K562 (cell line): ENCODE results near the gene ROBO1. TPM values are rescaled to one million over a fixed set of nuclear protein-coding genes. Genes with fewer than 3 reads are reported as not detected.
"Not testable (repeated sequence)": the region's sequence is repeated elsewhere in the genome, so short reads cannot be mapped to it uniquely, and the experiment has no call there.

Source experiments
- ATAC-seq: fragments of 200-7000 bp; cut with Tn5 transposase; 3 replicates; pipeline ENCODE4 v1.9.1; 2020; ENCODE audit warnings: moderate library complexity
- BruUV-seq: library from RNA; stranded (reverse); fragments of 400-500 nt; replicated peaks from 2 replicates; lab custom pipeline; 2021; lab: Mats Ljungman, UMichigan
- CTCF ChIA-PET: fragments of 300-600 bp; formaldehyde crosslinking; extraction: SDS; loops from one replicate; lab custom pipeline; 2021; ENCODE audit warnings: low intra/inter-chr PET ratio; lab: Yijun Ruan, JAX
- POLR2A ChIA-PET: fragments of 300-600, 350-650 bp; sonication (Branson Sonifier 250); formaldehyde crosslinking; extraction: SDS; loops from one replicate; lab custom pipeline; 2021; ENCODE audit warnings: antibody characterized with exemption, inconsistent platforms; lab: Yijun Ruan, JAX
- DNase-seq, 4 experiments: peaks; one replicate each; pipeline versions ENCODE4 v3.0.0 to v3.0.0-alpha.2; 2011 to 2018; ENCODE audit warnings: low spot score in 3 of 4, mixed read lengths in 3 of 4; ENCODE audit errors: extremely low read depth in 1 of 4
- FAIRE-seq: peaks from 2 replicates; lab custom pipeline; 2011; peaks lifted over from hg19 to GRCh38; lab: Jason Lieb, UNC
- H2AFZ ChIP-seq: 2 replicates; pipeline ENCODE4 v1.6.0; 2011; ENCODE audit warnings: low read depth, low read length, control low read depth, inconsistent platforms
- H3K27ac ChIP-seq: fragments of 200-600 bp; 3 replicates; pipeline ENCODE4 v1.8.0; 2011; ENCODE audit warnings: low read depth, mild to moderate bottlenecking, control low read depth, inconsistent platforms, low read length, moderate library complexity, mixed read lengths; ENCODE audit errors: extremely low read depth
- H3K27me3 ChIP-seq, 2 experiments: fragments of 300-600 bp in 1 of 2; 2 replicates in 1 of 2; 3 replicates in 1 of 2; pipeline versions ENCODE4 v1.6.0 to v1.8.0; 2011; ENCODE audit warnings: inconsistent platforms in 2 of 2, low read length in 2 of 2, mild to moderate bottlenecking in 1 of 2, mixed read lengths in 1 of 2, moderate library complexity in 1 of 2; ENCODE audit not compliant: control insufficient read depth in 2 of 2, insufficient read depth in 2 of 2
- H3K36me3 ChIP-seq: fragments of 300-600 bp; 3 replicates; pipeline ENCODE4 v1.8.0; 2011; ENCODE audit warnings: mild to moderate bottlenecking, low read length, inconsistent platforms; ENCODE audit not compliant: control insufficient read depth, insufficient read depth
- H3K4me1 ChIP-seq, 2 experiments: fragments of 200-600 bp in 1 of 2; replicated peaks in 1 of 2; 2 replicates in 1 of 2; 3 replicates in 1 of 2; pipeline versions ENCODE4 v1.5.1 to v1.8.0; 2011; ENCODE audit warnings: inconsistent platforms in 2 of 2, low read length in 2 of 2, mild to moderate bottlenecking in 1 of 2, mixed read lengths in 1 of 2, moderate library complexity in 1 of 2; ENCODE audit not compliant: control insufficient read depth in 2 of 2, insufficient read depth in 2 of 2
- H3K4me2 ChIP-seq: 2 replicates; pipeline ENCODE4 v1.6.1; 2011; ENCODE audit warnings: low read length, control low read depth, inconsistent platforms, mixed read lengths; ENCODE audit not compliant: insufficient read depth
- H3K4me3 ChIP-seq: fragments of 200-600 bp; sonication (generic), shearing (Covaris generic); 2 replicates; pipeline ENCODE4 v1.5.1; 2016; ENCODE audit warnings: control low read depth, inconsistent platforms
- H3K79me2 ChIP-seq: fragments of 200-600 bp; 3 replicates; pipeline ENCODE4 v1.8.0; 2011; ENCODE audit warnings: low read length, inconsistent platforms; ENCODE audit not compliant: control insufficient read depth, insufficient read depth
- H3K9ac ChIP-seq, 2 experiments: 2 replicates each; pipeline versions ENCODE4 v1.6.0 to v1.6.1; 2011; ENCODE audit warnings: low read depth in 2 of 2, low read length in 2 of 2, control low read depth in 1 of 2, inconsistent platforms in 1 of 2, mild to moderate bottlenecking in 1 of 2, mixed read lengths in 1 of 2; ENCODE audit not compliant: insufficient read depth in 1 of 2
- H3K9me1 ChIP-seq: one replicate; pipeline ENCODE4 v1.6.0; 2011; ENCODE audit warnings: inconsistent platforms, mild to moderate bottlenecking, low read length, moderate library complexity; ENCODE audit not compliant: control insufficient read depth, insufficient read depth
- H3K9me3 ChIP-seq: replicated peaks from 2 replicates; pipeline ENCODE4 v1.5.1; 2011; ENCODE audit warnings: low read depth, low read length, inconsistent platforms; ENCODE audit not compliant: control insufficient read depth, insufficient read depth
- H4K20me1 ChIP-seq: replicated peaks from 2 replicates; pipeline ENCODE4 v1.6.1; 2011; ENCODE audit warnings: low read length, inconsistent platforms, mixed read lengths; ENCODE audit not compliant: control insufficient read depth, insufficient read depth
- CBX8 ChIP-seq: fragments of 200-600 bp; sonication (generic); IDR thresholded peaks from 2 replicates; pipeline ENCODE4 v1.6.1; 2012; ENCODE audit warnings: borderline replicate concordance, mixed run types, low read depth, mild to moderate bottlenecking, moderate library complexity, mixed read lengths, low read length, control low read depth, inconsistent platforms; ENCODE audit not compliant: poor library complexity, severe bottlenecking; ENCODE audit errors: extremely low read depth
- ELF4 ChIP-seq: fragments of 450-650 bp; formaldehyde crosslinking; IDR thresholded peaks from 2 replicates; pipeline ENCODE4 v1.4.0; 2022; ENCODE audit warnings: missing genetic modification characterization
- FOXA3 ChIP-seq, 2 experiments: fragments of 450-650 bp in 1 of 2; sonication (generic) in 1 of 2; formaldehyde crosslinking; IDR thresholded peaks in 1 of 2; conservative IDR thresholded peaks in 1 of 2; 2 replicates each; pipeline versions ENCODE4 v1.4.0 to v1.8.0; 2020 to 2022; ENCODE audit warnings: mild to moderate bottlenecking in 2 of 2, missing genetic modification reagents in 1 of 2
- IFI16 ChIP-seq: fragments of 250-450 bp; sonication (Bioruptor Pico); IDR thresholded peaks from 2 replicates; pipeline ENCODE4 v2.1.2; 2022; ENCODE audit warnings: mild to moderate bottlenecking, inconsistent platforms
- LARP7 ChIP-seq: fragments of 450-650 bp; IDR thresholded peaks from 2 replicates; pipeline ENCODE4 v1.6.1; 2016
- MED1 ChIP-seq: sonication (generic); formaldehyde crosslinking; IDR thresholded peaks from 2 replicates; pipeline ENCODE4 v1.8.1; 2023; ENCODE audit warnings: missing genetic modification reagents, borderline replicate concordance
- NFXL1 ChIP-seq: fragments of 450-650 bp; formaldehyde crosslinking; IDR thresholded peaks from 2 replicates; pipeline ENCODE4 v1.4.0; 2021; ENCODE audit warnings: mild to moderate bottlenecking
- PCBP1 ChIP-seq: fragments of 200-400 bp; formaldehyde crosslinking; IDR thresholded peaks from 2 replicates; pipeline ENCODE4 v1.6.1; 2018; ENCODE audit warnings: mild to moderate bottlenecking, low read depth, low read length; ENCODE audit not compliant: poor library complexity, severe bottlenecking
- TAF15 ChIP-seq: fragments of 200-400 bp; formaldehyde crosslinking; IDR thresholded peaks from 2 replicates; pipeline ENCODE4 v1.6.1; 2017; ENCODE audit warnings: mild to moderate bottlenecking, low read depth, low read length, moderate library complexity
- WGBS: fragments of 100-300 bp; shearing (Covaris generic); methylation state at CpG from one replicate; pipeline ENCODE4 v1.1.6; 2016; ENCODE audit warnings: low coverage, mixed read lengths; ENCODE audit not compliant: insufficient coverage; ENCODE audit errors: missing lambda C conversion rate; 5-methylcytosine and 5-hydroxymethylcytosine counted together
- in situ Hi-C: fragments of 300-500 bp; cut with MboI; formaldehyde crosslinking; loops from 4 replicates; pipeline ENCODE4 v1.15.0; 2018; ENCODE audit warnings: inconsistent platforms, mixed read lengths
- intact Hi-C: fragments of 100-400 bp; cut with micrococcal nuclease; formaldehyde crosslinking; loops from 2 replicates; pipeline ENCODE4 v1.14.2; 2022
- polyA plus RNA-seq, 8 experiments: library from polyadenylated mRNA; depleted of rRNA in 4 of 8; stranded (reverse) in 5 of 8; unstranded in 3 of 8; fragments of >200 nt; fragmentation: Nextera tagmentation in 2 of 8; fragmentation: Illumina TruSeq in 1 of 8; extraction: Ambion mirVana in 2 of 8; extraction: Trizol in 1 of 8; gene quantifications; 2 replicates each; pipeline versions ENCODE4 v1.2.1 to v1.2.3, GENCODE V29; 2011 to 2014; ENCODE audit warnings: inconsistent platforms in 1 of 8, missing spikeins in 1 of 8
- total RNA-seq, 7 experiments: library from RNA; depleted of rRNA in 6 of 7; stranded (reverse); fragments of >200 nt in 6 of 7; fragmentation: Illumina TruSeq in 2 of 7; extraction: Trizol in 2 of 7; gene quantifications; 2 replicates each; pipeline versions ENCODE4 v1.2.1 to v1.2.3, GENCODE V29; 2011 to 2021; ENCODE audit warnings: low replicate concordance in 1 of 7
- TF ChIP-seq, protein P1 (sequence below), 2 experiments: fragments of 450-650 bp in 1 of 2; IDR thresholded peaks; 2 replicates each; pipeline ENCODE4 v1.6.1; 2011 to 2017; ENCODE audit warnings: low read depth in 2 of 2, antibody characterized with exemption in 1 of 2, borderline replicate concordance in 1 of 2, low read length in 1 of 2, mild to moderate bottlenecking in 1 of 2, mixed read lengths in 1 of 2; ENCODE audit not compliant: control insufficient read depth in 1 of 2

The ROBO1 gene
- total and polyA plus RNA-seq, 9 of the 15 experiments (the other 6 are each of a cell fraction or from before 2014, with no cell fraction given), result 0.01 to 0.53 (median 0.17) TPM; not detected in 5

DNA sequence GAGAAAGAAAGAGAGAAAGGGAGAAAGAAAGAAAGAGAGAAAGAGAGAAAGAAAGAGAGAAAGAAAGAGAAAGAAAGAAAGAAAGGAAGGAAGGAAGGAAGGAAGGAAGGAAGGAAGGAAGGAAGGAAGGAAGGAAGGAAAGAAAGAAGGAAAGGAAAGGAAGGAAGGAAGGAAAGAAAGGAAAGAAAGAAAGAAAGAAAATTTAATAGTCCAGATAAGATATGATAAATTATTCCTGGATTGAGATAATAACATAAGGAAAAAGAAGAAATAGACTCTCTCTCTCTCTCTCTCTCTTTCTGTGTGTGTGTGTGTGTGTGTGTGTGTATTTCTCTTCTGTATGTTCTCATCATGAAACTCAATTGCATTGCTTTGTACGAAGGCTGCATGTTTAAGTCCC lies 883.2 kb downstream of the ROBO1 start:
- H3K27me3 ChIP-seq, H3K79me2 ChIP-seq, H3K4me2 ChIP-seq, POLR2A ChIA-PET, H3K27ac ChIP-seq, H3K4me1 ChIP-seq, ATAC-seq, H3K9me1 ChIP-seq, H3K36me3 ChIP-seq, CTCF ChIA-PET, H4K20me1 ChIP-seq, intact Hi-C loops, DNase-seq, in situ Hi-C loops, H3K9ac ChIP-seq, H3K9me3 ChIP-seq, H2AFZ ChIP-seq, H3K4me3 ChIP-seq, BruUV-seq, FAIRE-seq: not testable (repeated sequence)
- 0% methylated on average over 1 of the region's 1 CpG for WGBS

- intact Hi-C loops (no loop called here), in situ Hi-C loops (no loop called here)
- H3K9me3 ChIP-seq, result no peaks in the 10 kb centered on the region
- H3K27me3 ChIP-seq, result no peaks in the 10 kb centered on the region
- ChIA-PET CTCF (no interaction called here), POLR2A (no interaction called here)
- DNase-seq (no peak), FAIRE-seq (no peak), ATAC-seq (no peak)
- WGBS, result 1% methylated on average over 6 of the region's 6 CpGs
- H3K9ac ChIP-seq, result no peak overlapping the region
- H3K36me3 ChIP-seq, result no peaks in the 10 kb centered on the region
- H3K9me1 ChIP-seq, result no peaks in the 10 kb centered on the region
- H3K79me2 ChIP-seq, result no peaks in the 10 kb centered on the region
- H3K27ac ChIP-seq, result no peak overlapping the region
- no peak overlapping the region for H3K4me2 ChIP-seq
- no TSS peak for BruUV-seq
- H4K20me1 ChIP-seq, result no peaks in the 10 kb centered on the region
- no peaks in the 10 kb centered on the region for H3K4me1 ChIP-seq
- no peak overlapping the region for H2AFZ ChIP-seq
- no peak overlapping the region for H3K4me3 ChIP-seq
- TF ChIP-seq PCBP1, result no peak
- TF ChIP-seq FOXA3 (CRISPR knock-in tag; conservative IDR thresholded peaks at IDR 0.05 in 1 of 2, IDR thresholded peaks at IDR 0.05 in 1 of 2), result no peak
- no peak for TF ChIP-seq IFI16 (CRISPR knock-in tag)
- TF ChIP-seq, protein P1, sequence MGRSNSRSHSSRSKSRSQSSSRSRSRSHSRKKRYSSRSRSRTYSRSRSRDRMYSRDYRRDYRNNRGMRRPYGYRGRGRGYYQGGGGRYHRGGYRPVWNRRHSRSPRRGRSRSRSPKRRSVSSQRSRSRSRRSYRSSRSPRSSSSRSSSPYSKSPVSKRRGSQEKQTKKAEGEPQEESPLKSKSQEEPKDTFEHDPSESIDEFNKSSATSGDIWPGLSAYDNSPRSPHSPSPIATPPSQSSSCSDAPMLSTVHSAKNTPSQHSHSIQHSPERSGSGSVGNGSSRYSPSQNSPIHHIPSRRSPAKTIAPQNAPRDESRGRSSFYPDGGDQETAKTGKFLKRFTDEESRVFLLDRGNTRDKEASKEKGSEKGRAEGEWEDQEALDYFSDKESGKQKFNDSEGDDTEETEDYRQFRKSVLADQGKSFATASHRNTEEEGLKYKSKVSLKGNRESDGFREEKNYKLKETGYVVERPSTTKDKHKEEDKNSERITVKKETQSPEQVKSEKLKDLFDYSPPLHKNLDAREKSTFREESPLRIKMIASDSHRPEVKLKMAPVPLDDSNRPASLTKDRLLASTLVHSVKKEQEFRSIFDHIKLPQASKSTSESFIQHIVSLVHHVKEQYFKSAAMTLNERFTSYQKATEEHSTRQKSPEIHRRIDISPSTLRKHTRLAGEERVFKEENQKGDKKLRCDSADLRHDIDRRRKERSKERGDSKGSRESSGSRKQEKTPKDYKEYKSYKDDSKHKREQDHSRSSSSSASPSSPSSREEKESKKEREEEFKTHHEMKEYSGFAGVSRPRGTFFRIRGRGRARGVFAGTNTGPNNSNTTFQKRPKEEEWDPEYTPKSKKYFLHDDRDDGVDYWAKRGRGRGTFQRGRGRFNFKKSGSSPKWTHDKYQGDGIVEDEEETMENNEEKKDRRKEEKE (IDR thresholded peaks at IDR 0.05; ENCODE audit: borderline replicate concordance in 1 of 2, control insufficient read depth in 1 of 2, low read depth in 2 of 2, low read length in 1 of 2), result no peak
- TF ChIP-seq NFXL1 (CRISPR knock-in tag), result no peak
- TF ChIP-seq ELF4 (CRISPR knock-in tag), result no peak
- TF ChIP-seq MED1, result no peak
- no peak for TF ChIP-seq LARP7
- no peak for TF ChIP-seq CBX8
- TF ChIP-seq TAF15, result no peak
These were observed 885.5 kb downstream of the ROBO1 start for GRCh38 chr3:78882251-78882650.
